DMS79 treated with DMSO at 0.1 percent for 48 hours (cell line): ENCODE data around the gene M1AP.

Experiments
- DNase-seq: peaks from one replicate; lab custom pipeline; 2025; lab: John Stamatoyannopoulos, UW

The M1AP gene

DNA sequence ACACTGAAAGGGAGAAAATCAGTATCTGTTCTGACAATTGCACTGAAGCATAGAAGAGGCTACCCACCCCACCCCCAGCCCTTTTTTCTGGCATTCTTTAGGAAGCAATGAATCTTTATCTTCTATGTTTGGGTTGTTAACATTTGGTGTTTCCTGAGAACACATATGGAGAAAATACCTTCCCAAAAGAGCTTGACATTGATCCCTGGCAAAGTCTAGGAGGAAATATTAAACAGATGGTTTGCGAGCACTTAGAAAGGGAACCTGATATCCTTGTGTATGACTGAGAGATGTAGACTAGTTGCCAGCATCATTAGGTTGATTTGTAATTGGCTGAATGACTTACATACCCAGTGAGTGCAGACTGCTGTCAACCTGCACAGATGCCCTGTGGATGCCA, 50.7 kb downstream of the M1AP start:
- no peak for DNase-seq

DNA sequence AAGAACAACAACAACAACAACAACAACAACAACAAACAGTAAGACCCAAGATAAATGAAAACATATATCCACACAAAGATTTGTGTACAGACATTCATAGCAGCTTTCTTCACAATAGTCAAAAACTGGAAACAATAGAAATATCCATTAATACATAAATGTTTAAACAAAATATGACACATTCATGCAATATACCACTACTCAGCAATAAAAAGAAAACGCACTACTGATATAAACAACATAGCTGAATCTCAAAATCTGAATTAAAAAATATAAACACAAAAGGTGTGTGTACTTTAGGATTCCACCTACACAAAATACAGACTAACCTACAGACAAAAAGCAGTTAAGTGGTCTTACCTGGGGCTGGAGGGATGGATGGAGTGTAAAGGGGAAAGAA, 51.5 kb downstream of the M1AP start:
- DNase-seq = no peak

DNA sequence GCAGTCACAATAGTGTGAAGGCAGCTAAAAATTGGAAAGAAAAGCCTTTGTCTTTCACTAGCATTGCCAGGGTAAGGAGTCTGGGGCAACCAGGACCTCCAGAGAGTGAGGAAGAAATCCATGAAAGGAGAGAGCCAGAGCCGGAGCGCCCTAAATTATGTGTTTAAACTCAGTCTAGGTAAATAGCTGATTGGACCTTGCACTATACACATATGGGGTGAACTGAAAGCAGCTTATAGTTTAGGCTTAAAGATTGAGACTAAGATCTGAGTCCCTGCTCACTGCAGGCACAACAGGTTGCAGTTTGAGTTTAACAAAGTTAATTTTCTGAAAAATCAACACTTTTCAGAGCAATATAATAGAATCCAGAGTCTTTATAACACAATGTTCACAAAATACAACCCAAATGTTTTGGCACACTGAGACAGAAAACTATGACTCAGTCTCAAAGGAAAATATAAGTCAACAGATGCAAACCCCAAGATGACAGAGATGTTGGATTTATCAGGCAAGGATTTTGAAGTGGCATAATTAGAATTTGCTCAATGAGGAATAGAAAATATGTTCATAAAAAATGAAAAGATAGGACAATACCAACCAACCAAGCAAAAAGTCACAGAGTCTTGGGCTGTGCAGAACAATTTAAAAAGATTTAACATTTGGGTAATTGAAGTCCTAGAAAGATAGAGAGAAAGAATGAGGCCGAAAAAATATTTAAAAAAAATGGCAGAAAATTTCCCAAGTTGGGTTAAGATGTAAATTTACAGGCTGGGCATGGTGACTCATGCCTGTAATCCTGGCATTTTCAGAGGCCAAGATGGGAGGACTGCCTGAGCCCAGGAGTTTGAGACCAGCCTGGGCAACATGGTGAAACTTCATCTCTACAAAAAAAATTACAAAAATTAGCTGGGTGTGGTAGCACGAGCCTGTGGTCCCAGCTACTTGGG, 54.0 kb downstream of the M1AP start:
- no peak for DNase-seq

DNA sequence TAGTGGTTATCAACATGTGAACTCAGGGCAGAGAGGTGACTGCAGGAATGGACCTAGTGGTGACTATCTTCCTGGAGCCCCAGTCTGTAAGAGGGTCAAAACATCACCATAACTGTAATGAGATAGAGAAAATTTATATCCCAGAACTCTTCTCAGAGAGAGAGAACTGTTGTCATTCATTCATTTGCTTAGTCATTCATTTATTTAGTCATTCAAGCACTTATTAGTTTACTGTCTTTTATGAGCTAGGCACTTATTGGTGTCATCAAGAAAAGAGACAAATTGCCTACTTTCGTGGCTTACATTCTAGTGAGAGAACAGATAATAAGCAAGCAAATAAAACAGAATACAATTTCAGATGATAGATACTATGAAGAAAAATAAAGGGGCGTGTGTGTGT, 59.5 kb downstream of the M1AP start:
- DNase-seq = no peak

DNA sequence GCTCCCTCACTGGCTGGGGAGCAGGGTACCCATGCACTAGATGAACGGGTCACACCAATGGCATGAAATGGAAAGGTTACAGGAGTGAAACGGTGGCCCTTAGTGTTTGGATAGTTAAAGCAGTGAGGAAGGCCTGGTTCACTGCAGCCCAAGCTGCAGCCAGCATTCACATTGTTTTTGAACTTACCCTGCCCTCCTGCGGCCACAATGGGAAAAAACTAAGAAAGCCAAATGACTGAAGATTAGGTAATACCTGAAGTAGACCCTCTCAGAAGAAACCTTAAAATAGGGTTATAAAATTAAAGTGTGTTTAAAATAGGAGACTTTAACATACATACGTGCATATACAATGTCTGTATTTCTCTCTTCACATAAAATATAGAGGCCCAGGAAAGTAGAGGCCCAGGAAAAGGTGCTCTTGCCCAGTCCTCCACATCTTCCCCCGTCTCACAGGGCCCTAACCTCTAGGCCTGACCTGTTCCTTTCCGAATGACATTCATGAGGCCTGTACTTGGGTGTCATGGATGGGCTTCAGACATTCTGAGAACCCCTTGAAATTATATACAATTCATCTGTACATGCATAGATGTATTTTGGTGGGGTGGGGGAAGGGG, 60.4 kb downstream of the M1AP start:
- DNase-seq = peak; percentile 39

DNA sequence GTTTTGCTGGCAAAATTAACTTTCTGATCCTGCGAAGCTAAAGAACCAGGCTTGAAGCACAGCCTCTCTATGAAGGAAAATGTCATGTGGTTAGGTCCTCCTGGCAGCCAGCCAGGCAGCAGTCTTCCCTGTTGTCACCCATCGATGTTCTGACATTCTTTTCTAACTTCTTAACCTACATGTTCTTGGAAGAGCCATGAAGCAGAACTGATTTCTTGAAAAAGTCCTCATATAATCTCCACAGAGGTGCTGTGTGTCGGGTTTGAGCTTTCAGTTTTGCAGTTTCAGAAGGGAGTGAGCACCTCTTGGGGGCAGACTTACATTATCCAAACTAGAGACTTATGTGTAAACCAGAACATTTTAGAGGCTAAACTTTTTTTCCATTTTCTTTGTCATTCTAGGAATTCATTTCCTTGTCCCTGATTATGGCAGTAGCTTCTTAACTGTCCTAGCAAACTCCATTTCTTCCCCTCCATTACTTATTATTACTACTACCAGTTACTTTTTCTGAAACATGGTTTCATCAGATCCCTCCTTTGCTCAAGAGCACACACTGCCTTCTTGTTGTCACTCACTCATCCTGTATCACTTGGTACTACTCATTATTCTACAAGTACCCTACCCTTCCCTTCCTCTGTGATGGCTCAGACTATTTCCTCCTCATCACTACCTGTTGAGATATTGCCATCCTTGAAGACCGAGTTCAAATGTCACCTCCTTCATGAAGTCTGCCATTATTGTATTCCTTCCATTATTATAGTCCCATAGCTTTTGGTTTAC, 62.5 kb downstream of the M1AP start:
- DNase-seq = peak; percentile 34

DNA sequence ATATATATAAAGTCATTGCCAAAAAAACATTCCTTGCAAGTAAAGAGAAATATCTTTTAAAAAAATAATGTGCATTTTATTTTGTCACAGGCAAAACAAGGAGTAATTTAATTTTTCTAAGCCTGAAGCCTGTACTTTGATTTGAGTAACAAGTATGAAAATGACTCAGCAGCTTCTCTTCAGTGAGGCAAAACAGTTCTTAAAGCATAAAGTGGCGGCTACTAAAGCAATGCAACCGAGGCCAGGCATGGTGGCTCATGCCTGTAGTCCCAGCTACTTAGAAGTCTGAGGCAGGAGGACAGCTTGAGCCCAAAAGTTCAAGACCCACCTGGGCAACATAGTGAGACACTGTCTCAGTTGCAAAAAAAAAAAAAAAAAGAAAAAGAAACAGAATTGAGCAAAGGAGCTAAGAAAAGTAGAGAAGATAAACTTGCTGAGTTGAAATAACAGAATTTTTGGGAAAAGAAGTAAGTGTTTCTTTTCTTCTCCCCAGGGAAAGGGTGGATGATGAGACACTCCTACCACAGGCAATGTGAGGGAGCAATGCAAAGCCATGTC, 64.0 kb downstream of the M1AP start:
- no peak for DNase-seq

DNA sequence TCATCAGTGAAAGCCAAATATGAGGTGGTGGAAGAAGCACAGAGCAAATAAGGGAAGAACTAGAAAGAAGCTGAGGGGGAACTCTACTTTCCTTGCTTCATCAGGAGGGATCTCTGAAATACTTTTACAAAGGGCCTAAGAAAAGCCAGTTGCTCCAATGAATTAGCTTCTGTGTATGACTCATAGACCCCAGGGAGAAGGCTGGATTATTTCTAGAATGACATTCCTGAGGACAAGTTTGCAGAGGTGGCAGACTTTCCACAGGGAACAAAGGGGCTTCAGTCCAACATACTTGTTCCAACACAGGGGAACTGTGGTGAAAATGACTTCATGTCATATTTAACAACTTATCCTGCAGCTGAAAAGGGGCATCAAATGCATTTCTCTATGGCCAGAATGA, 64.6 kb downstream of the M1AP start:
- DNase-seq = no peak

DNA sequence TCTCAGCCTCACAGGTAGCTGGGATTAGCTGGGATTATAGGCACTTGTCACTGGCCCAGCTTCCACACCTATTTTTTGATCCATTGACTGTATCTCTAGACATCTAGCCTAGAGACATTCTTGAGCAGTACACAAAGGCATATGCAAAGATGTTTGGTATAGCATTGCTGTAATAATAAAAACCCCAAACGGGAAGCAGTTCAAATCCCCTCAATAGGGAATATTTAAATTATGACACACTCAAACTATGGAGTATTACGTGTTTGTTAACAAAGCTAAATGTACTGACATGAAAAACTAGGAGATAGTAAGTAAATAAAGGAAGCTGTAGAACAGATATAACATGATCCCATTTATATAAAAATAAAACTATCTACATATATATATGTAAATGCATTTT, 65.9 kb downstream of the M1AP start:
- no peak for DNase-seq

DNA sequence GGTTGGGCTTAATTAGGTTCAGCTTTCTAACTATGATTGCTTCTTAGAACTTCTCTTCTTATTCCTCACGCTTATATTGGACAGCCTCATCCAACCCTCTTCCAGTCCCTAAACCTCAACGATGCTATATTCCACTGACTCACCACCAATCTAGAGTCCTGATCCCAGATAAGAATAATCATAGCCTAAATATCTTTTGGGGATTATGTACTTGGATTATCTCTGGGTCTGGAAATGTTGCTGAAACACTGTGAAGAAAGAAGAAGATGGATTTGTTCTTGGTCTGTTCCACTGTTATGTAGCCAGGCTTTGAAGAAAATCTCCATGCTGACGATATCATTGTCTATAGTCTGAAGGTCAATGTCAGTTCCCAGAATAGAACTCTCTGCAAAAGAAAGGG, 66.7 kb downstream of the M1AP start:
- DNase-seq = no peak

DNA sequence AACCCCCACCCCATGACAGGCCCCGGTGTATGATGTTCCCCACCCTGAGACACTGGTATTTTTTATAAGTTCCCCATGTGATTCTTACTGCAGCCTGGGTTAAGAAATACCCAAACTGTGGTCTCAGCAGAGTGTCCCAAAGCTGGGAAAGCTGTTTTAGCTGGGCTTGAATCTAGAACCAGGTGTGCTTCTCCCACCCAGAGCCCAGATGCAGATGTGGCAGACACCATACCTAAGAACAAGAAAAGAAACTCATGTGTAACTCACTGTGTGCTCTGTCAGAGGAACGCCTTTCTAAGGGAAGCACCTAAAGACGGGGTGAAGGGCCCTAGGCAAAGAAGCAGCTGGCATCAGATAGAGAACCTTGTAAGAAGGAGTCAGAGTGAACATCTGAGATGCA, 69.7 kb downstream of the M1AP start:
- DNase-seq = no peak

DNA sequence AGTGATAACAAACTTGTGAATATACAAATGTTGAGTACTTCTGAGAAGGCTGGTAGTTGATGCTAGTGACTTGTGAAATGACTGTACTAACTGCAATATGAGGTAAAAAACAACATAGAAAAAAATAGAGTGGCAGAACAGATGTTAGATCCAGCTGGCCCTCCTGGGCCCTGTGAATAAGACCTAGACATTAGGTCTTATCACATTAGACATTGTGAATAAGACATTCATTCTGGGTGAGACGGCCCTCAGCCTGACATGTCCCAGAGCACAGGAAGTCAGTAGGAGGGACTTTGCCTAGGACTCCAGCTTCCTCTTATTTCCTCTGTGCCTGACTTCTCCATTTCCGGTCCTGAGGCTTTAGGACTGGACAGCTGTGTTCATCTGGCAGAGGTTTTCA, 70.7 kb downstream of the M1AP start:
- no peak for DNase-seq

DNA sequence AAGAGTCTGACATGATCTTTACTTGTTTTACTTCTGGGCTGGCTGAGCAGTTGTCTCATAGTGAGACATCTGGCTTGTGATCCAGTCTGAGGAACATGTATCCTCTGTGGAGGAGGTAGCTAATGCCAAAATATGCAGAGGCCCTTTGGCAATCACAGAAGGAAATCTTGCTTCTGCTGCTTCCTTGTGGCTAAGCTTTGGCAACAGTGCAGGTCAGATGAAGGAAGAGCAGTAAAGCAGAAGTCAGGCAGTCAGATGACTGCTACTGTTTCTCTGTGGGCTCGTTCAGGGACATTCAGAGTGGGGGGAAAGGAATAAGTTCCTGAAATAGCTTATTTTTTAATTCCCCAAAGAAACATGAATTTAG, 71.3 kb downstream of the M1AP start:
- no peak for DNase-seq

DNA sequence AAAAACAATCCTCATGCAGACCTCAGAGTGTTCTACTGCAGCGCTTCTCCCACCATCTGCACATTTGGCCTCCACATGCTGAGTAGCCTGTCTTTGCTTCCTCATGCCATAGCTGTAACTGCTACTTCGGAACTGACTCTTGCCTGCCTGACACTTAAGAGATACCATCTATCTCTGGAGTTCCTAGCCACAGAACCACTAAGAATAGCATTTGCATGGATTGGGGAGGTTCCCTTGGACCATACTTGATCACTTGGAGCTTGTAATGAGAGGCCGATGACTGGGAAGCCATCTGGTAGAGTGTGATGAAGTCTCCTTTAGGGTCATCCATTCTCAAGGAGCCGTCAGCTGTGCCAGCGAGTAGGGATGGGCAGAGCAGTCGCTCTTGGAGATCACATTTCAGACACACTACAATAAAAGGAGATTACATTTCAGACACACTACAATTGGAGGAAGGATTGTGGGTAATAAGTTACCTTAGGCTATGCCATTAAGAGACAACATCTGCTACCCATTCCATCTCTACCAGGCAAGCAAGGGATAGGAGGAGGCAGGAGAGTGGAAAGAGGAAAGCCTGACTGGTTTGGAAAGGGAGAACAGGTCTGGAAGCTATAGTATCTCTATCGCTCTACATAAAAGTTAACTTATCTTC, 71.8 kb downstream of the M1AP start:
- no peak for DNase-seq

DNA sequence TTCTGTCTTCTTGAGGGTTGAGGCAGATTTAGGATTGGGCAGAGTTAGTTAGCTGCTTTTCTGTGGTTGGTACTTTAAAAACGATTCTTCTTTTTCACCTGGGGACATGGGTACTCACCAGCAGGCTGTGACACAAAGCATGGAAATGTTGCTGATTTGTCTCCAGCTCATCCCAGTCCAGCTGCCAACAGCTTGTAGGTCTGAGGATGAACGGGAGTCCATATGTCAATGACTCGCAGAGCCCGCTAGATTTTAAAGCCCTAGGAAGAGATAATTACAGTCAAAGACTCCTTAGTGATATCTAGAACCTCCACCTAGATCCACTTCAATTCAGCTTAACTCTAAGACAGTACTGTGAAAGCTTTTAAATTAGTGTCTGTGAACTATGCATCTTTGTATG, 72.8 kb downstream of the M1AP start:
- no peak for DNase-seq

DNA sequence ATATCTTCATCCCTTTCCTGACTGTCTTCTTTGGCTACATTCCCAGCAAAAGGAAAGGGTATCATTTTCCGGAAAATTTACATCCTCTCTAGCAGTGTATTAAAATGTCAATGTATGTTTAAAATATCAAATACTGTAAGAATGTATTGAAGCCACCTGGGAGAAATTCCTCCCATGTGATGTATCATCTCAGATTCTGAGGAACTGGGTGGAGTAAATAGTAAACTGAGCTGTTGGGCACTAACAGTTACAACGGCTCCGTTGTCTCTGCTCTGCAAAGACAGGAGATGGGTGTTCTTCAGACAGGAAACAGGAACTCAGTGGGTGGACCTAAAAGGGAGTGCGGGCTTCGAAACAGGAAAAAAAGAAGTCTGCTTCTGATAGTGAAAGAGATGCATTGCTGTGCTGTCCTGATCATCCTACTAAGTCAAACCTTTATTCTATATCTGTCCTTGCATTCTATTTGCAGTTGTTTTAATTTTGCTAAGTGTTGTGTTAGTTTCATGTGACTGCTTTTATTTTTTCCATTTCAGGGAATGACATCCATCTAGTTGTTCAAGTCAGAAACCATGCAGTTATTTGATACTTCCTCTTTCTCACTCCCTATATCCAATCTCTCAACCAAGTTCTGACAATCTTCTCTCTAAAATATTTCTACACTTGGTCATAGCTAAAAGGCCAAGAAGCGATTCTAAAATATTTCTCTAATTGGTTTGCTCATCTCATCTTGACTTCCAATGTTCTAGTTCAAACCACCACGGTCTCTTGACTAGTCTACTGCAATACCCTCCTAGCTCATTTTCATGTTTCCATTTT, 74.2 kb downstream of the M1AP start:
- no peak for DNase-seq

DNA sequence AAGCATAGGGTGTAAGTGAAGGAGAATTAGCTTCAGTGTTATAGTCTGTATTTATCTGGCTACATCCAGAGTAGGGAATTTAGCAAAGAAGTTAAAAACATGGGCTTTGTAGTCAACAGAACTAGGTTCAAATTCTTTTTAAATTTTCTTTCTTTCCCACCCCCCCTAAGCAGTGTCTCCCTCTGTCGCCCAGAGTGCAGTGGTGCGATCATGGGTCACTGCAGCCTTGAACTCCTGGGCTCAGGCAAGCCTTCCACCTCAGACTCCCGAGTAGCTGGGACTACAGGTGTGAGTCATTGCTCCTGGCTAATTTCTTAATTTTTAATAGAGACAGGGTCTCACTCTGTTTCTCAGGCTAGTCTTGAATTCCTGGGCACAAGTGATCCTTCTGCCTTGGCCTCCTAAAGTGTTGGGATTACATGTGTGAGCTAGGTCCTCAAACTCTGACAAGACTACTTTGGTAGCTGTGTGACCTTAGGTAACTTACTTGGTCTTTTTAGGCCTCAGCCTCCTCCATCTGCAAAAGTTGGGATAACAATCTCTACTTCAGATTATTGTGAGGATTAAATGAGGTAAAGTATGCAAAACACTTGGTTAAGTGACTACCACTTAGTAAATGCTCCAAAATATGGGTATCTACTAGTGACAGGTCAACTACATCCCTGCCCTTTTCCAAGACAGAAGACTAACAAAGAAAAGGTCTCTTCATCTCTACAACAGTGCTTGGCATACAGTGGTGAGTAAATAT, 75.8 kb downstream of the M1AP start:
- no peak for DNase-seq

DNA sequence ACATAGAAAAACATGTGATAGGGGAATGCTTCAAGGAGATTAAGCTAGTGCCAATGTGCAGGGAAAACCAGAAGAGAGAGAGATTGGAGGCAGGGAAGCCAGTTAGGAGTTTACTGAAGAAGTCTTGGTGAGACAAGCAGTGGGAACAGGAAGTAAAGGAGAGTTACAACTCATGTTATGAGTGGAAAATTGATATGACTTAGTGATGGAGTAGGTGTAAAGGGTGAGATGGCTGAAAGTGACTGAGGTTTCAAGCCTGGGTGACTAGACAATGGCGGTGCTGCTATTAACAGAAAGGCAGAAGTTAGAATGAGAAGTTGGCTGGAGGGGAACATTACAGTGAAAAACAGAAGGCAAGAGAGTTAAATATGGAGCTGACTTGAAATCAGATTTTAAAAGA, 77.1 kb downstream of the M1AP start:
- no peak for DNase-seq

DNA sequence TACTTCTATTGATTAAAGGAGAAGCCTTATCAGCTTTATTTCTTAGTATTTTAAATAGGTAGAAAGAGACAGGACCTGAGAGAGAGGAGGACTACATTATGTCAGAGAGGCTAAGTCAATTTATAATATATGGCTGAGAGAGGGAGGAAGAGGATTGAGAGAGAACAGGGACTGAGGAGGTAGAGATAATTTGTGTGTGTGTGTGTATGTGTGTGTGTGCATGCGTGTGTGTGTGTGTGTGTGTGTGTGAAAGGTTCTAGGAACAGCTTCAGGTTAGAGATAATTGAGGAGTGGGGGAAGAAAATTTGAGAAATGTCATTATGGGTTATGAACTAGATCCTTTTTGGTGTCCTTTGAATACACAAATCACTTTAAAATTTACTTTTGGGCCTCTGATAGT, 78.4 kb downstream of the M1AP start:
- DNase-seq = no peak

DNA sequence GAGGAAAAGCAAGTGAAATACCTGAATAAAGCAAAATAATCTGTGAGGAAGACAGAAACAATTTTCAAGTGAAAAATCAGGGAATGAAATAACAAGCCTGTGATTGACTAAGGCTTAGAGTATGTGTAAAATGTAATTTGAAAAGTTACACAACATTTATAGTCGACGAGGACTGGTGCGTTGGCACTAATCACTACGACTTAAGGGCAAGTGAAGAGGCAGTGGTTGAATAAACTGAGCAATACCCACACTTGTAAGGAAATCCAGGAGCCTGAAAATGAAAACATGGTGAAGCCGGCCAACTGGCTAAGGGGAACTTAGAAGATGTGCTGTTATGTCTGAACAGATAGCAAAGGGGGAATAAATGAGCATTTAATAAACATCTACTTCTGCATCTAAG, 80.2 kb downstream of the M1AP start:
- DNase-seq = no peak

DNA sequence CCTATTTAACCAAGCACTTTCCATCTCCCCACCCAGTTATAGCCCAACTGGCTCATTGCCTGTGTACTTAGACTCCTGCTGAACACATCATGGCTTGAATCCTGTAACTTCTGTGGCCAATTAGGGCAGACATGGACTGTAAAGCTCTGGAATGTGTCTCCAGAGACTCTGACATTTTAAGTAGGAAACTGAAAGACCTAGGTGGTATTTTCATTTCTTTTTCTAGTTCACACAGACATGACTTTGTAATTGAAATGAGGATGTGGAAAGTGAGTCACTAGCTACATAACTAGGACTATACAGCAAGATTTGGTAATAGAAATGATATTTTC, 81.4 kb downstream of the M1AP start:
- no peak for DNase-seq
